ENCODE data around the gene RASGRF2. TPM values are rescaled to one million over a fixed set of nuclear protein-coding genes. Genes with fewer than 3 reads are reported as not detected.
"Not testable (repeated sequence)": the region's sequence is repeated elsewhere in the genome, so short reads cannot be mapped to it uniquely, and the experiment has no call there.

Gene RASGRF2
- total RNA-seq, 1 experiment from 2014 or later = 2.7 TPM

DNA sequence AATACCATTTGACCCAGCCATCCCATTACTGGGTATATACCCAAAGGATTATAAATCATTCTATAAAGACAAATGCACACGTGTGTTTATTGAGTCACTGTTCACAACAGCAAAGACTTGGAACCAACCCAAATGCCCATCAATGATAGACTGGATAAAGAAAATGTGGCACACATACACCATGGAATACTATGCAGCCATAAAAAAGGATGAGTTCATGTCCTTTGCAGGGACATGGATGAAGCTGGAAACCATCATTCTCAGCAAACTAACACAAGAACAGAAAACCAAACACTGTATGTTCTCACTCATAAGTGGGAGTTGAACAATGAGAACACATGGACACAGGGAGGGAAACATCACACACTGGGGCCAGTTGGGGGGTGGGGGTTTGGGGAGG lies 302.6 kb downstream of the RASGRF2 start:
- not testable (repeated sequence) for H3K27me3 ChIP-seq, H3K9me3 ChIP-seq, H3K36me3 ChIP-seq, H3K4me3 ChIP-seq, DNase-seq

DNA sequence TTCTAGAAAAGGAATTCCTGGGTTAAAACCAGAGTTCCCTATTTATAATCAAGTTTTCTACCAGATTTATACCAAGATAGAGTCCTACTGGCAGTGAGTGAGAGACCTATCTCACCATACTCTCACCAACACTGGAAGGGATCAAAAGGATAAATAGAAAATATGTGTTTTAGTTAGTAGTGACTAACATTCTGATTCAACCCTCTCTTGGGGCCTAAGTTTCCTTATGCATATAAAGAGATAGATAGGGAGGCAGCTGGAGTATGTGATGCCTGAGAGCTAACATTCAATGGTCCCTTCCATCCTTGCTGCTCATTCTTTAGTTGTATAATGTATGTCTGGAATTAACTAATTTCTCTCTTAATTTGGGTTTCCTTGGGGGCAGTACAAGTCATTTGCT lies 304.9 kb downstream of the RASGRF2 start:
- Histone ChIP-seq H3K27me3 (no peaks in the 10 kb centered on the region), H3K4me3 (no peak overlapping the region), H3K9me3 (0 out of 2 replicates have a peak, but pooled peaks cover 2% of the 10 kb centered on the region), H3K36me3 (peaks cover 2% of the 10 kb centered on the region; the same call in 1 of the 2 replicates)
- DNase-seq = no peak

DNA sequence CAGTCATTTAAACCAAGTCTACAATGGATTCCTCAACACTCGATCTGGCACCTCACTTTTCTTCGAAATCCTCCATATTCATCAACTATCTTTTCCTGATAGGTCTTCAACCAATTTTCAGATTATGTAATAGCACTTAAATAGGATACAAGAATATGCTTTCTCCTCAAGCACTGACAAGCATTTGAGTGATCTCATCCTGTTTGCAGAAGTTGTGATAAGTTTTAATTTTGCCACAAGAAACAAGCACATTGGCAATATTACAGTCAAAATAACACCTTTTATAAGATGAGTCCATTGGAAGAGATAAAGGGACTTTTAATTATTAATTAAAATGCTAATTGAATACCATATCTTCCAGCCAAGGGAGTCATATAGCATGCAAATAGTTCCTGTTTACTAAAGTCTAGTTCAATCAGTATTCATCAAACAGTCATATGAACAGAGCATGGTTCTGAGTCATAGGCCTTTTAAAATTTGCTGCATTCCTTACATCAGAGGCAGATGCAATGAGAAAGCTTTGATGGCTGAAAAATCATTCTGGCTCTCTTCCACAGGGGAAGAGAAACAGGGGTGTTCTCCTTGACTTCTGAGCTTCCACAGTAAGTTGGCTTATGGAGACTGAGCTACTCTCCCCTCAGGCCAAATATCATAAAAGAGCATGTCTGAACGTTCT lies 308.5 kb downstream of the RASGRF2 start:
- Histone ChIP-seq H3K27me3 (no peaks in the 10 kb centered on the region), H3K4me3 (no peak overlapping the region), H3K9me3 (peaks cover 6% of the 10 kb centered on the region), H3K36me3 (peaks cover 2% of the 10 kb centered on the region; the same call in 1 of the 2 replicates)
- no peak for DNase-seq

DNA sequence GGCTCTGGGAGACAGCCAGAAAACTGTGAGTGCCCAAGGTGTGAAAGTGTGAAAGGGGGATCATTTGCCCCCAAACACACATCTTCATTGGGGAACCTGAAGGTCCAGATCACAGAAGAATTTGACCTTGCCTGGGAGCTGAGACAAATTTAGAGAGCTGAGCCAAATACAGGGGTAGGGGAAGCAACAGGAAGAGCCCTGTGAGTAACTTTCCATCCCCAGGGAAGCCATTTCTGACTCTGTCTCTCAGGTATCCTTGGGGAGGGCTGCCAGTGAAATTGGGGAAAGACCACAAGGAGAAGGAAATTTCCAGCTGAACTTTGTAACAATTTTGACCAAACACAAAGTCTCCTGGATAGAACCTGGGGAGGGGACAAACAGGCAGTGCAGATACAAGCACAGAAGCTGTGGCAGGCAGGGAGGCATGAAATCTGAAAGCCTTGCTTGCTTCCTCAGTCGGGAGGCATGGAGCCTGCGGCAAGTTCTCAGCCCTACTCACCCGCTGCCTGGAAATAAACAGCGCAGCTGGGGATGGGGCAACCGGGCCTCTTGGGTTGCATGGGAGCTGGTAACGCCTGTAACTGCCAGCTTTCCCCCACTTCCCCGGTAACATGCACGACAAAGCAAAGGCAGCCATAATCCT lies 309.7 kb downstream of the RASGRF2 start:
- peaks cover 11% of the 10 kb centered on the region for H3K9me3 ChIP-seq
- DNase-seq = no peak
- H3K4me3 ChIP-seq = no peak overlapping the region
- H3K36me3 ChIP-seq = 0 out of 2 replicates have a peak, but pooled peaks cover 2% of the 10 kb centered on the region
- H3K27me3 ChIP-seq = no peaks in the 10 kb centered on the region

DNA sequence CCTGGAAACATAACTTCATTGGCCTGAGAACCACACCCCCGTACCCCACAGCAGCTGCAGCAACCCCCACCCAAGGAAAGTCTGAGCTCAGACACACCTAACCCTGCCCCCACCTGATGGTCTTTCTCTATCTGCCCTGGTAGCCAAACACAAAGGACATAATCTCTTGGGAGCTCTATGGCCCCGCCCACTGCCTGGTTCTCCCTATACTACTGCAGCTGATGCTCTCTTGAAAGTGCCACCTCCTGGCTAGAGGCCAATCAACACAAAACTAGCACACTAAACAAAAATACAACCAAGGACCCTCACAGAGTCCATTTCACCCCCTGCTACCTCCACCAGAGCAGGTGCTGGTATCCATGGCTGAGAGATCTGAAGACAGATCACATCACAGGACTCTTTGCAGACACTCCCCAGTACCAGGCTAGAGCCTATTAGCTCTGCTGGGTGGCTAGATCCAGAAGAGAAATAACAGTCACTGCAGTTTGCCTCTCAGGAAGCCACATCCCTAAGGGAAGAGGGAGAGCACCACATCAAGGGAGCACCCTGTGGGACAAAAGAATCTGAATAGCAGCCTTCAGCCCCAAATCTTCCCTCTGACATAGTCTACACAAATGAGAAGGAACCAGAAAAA lies 310.3 kb downstream of the RASGRF2 start:
- not testable (repeated sequence) for H3K4me3 ChIP-seq, H3K36me3 ChIP-seq, DNase-seq, H3K27me3 ChIP-seq
- peaks cover 11% of the 10 kb centered on the region for H3K9me3 ChIP-seq
